ENCODE results near the gene MDH2.
"Not testable (repeated sequence)": the region's sequence is repeated elsewhere in the genome, so short reads cannot be mapped to it uniquely, and the experiment has no call there.

GRCh38 chr7:76018520-76018919 lies 29.4 kb upstream of the MDH2 start:
- not testable (repeated sequence) for TF ChIP-seq EP300 (IDR thresholded peaks at IDR 0.05); POLR2A (IDR thresholded peaks at IDR 0.05; ENCODE audit: low read depth); CTCF (IDR thresholded peaks at IDR 0.05); POLR2AphosphoS5 (IDR thresholded peaks at IDR 0.05)
